GM12878 (cell line): ENCODE data around the gene CAVIN4. TPM values are rescaled to one million over a fixed set of nuclear protein-coding genes. Genes with fewer than 3 reads are reported as not detected.
A peak's percentile ranks its signal among the peaks of the same experiment; 100 is the strongest.

ENCODE experiments used
- ATAC-seq: fragments of 200-7000 bp; cut with Tn5 transposase; 3 replicates; pipeline ENCODE4 v1.9.1; 2020; ENCODE audit warnings: mild to moderate bottlenecking, moderate library complexity
- BruUV-seq: library from RNA; stranded (reverse); fragments of 400-500 nt; replicated peaks from 2 replicates; lab custom pipeline; 2021; lab: Mats Ljungman, UMichigan
- CTCF ChIA-PET: fragments of 300-600 bp; sonication (Branson Sonifier 250); formaldehyde crosslinking; extraction: SDS; loops from one replicate; lab custom pipeline; 2021; ENCODE audit warnings: inconsistent platforms; lab: Yijun Ruan, JAX
- POLR2A ChIA-PET: fragments of 350-600 bp; formaldehyde crosslinking; extraction: SDS; loops from one replicate; lab custom pipeline; 2021; ENCODE audit warnings: inconsistent platforms; lab: Charles Lee
- RAD21 ChIA-PET: fragments of 300-600 bp; sonication (Branson Sonifier 250); formaldehyde crosslinking; loops from one replicate; lab custom pipeline; 2023; ENCODE audit warnings: antibody characterized with exemption; ENCODE audit not compliant: unreplicated experiment; lab: Charles Lee
- SMC1A ChIA-PET: fragments of 300-600 bp; sonication (Branson Sonifier 250); formaldehyde crosslinking; loops from one replicate; lab custom pipeline; 2023; ENCODE audit not compliant: unreplicated experiment, uncharacterized antibody; lab: Charles Lee
- DNase-seq: peaks from one replicate; pipeline ENCODE4 v3.0.0-alpha.2; 2011; ENCODE audit warnings: low read depth, low spot score
- FAIRE-seq: peaks from 3 replicates; lab custom pipeline; 2011; peaks lifted over from hg19 to GRCh38; lab: Jason Lieb, UNC
- H2AFZ ChIP-seq: 2 replicates; pipeline ENCODE4 v1.6.0; 2011; ENCODE audit warnings: low read depth, low read length, control low read depth; ENCODE audit not compliant: control insufficient read depth
- H3K27ac ChIP-seq: 2 replicates; pipeline ENCODE4 v1.5.1; 2011; ENCODE audit warnings: control low read depth; ENCODE audit not compliant: control insufficient read depth, insufficient read depth
- H3K27me3 ChIP-seq, 2 experiments: replicated peaks in 1 of 2; 2 replicates each; pipeline versions ENCODE4 v1.6.0 to v1.6.1; 2011; ENCODE audit warnings: low read length in 1 of 2; ENCODE audit not compliant: control insufficient read depth in 2 of 2, insufficient read depth in 2 of 2
- H3K36me3 ChIP-seq, 2 experiments: 2 replicates each; pipeline ENCODE4 v1.5.1; 2011; ENCODE audit warnings: low read length in 1 of 2; ENCODE audit not compliant: control insufficient read depth in 2 of 2, insufficient read depth in 2 of 2
- H3K4me1 ChIP-seq: 2 replicates; pipeline ENCODE4 v1.6.1; 2011; ENCODE audit warnings: mild to moderate bottlenecking, low read length, moderate library complexity, mixed read lengths; ENCODE audit not compliant: control insufficient read depth, insufficient read depth
- H3K4me2 ChIP-seq: 2 replicates; pipeline ENCODE4 v1.6.0; 2011; ENCODE audit warnings: control low read depth; ENCODE audit not compliant: control insufficient read depth, insufficient read depth
- H3K4me3 ChIP-seq: fragments of 200-600 bp; sonication (generic); 2 replicates; pipeline ENCODE4 v1.5.1; 2016
- H3K79me2 ChIP-seq: 2 replicates; pipeline ENCODE4 v1.6.0; 2011; ENCODE audit warnings: low read length; ENCODE audit not compliant: control insufficient read depth, insufficient read depth
- H3K9ac ChIP-seq: 2 replicates; pipeline ENCODE4 v1.8.0; 2011; ENCODE audit warnings: low read length, control low read depth, mixed read lengths; ENCODE audit not compliant: control insufficient read depth, insufficient read depth
- H3K9me3 ChIP-seq: replicated peaks from 3 replicates; pipeline ENCODE4 v1.5.1; 2011; ENCODE audit warnings: mild to moderate bottlenecking, low read length; ENCODE audit not compliant: control insufficient read depth, insufficient read depth
- H4K20me1 ChIP-seq: 2 replicates; pipeline ENCODE4 v1.6.0; 2011; ENCODE audit not compliant: control insufficient read depth, insufficient read depth
- BACH1 ChIP-seq: fragments of 450-650 bp; IDR thresholded peaks from 2 replicates; pipeline ENCODE4 v1.6.1; 2017; ENCODE audit warnings: mild to moderate bottlenecking, borderline replicate concordance
- E4F1 ChIP-seq: fragments of 450-650 bp; IDR thresholded peaks from 2 replicates; pipeline ENCODE4 v1.6.1; 2018; ENCODE audit warnings: borderline replicate concordance, mild to moderate bottlenecking; ENCODE audit not compliant: partially characterized antibody
- MLLT1 ChIP-seq: fragments of 450-650 bp; IDR thresholded peaks from 2 replicates; pipeline ENCODE4 v1.6.1; 2016; ENCODE audit warnings: mild to moderate bottlenecking
- NR2C2 ChIP-seq: IDR thresholded peaks from 2 replicates; pipeline ENCODE4 v1.6.1; 2011; ENCODE audit warnings: borderline replicate concordance, low read depth; ENCODE audit not compliant: control insufficient read depth, insufficient read length
- ZNF274 ChIP-seq: IDR thresholded peaks from one replicate; pipeline ENCODE4 v1.8.0; 2011; ENCODE audit not compliant: insufficient read length, insufficient read depth
- ZNF592 ChIP-seq: fragments of 450-650 bp; IDR thresholded peaks from 2 replicates; pipeline ENCODE4 v1.6.1; 2017; ENCODE audit warnings: mild to moderate bottlenecking, moderate library complexity
- WGBS: methylation state at CpG from one replicate; pipeline ENCODE4 v1.1.6; 2016; ENCODE audit warnings: low lambda C conversion rate; ENCODE audit not compliant: insufficient replicate concordance, insufficient coverage; ENCODE audit errors: missing lambda C conversion rate; 5-methylcytosine and 5-hydroxymethylcytosine counted together
- in situ Hi-C: fragments of 300-500 bp; cut with MboI; formaldehyde crosslinking; loops from 9 replicates; pipeline ENCODE4 v1.14.3; 2018; ENCODE audit warnings: mixed read lengths
- intact Hi-C: fragments of 100-400 bp; cut with micrococcal nuclease; formaldehyde crosslinking; loops from one replicate; pipeline ENCODE4 v1.14.2; 2022; ENCODE audit not compliant: unreplicated experiment
- polyA plus RNA-seq, 11 experiments: library from polyadenylated mRNA; depleted of rRNA in 4 of 11; unstranded in 6 of 11; stranded (reverse) in 5 of 11; fragments of >200 nt; fragmentation: Nextera tagmentation in 4 of 11; fragmentation: Illumina TruSeq in 1 of 11; extraction: Ambion mirVana in 4 of 11; extraction: Trizol in 1 of 11; gene quantifications; 1 replicate in 1 of 11; 2 replicates in 10 of 11; pipeline versions ENCODE4 v1.2.1 to v1.2.3, GENCODE V29; 2011 to 2016; ENCODE audit warnings: inconsistent platforms in 2 of 11, missing spikeins in 2 of 11, low read depth in 1 of 11
- total RNA-seq, 4 experiments: library from RNA; depleted of rRNA in 3 of 4; stranded (reverse); fragments of >200 nt in 3 of 4; fragmentation: Illumina TruSeq in 1 of 4; extraction: Trizol in 1 of 4; gene quantifications; 2 replicates each; pipeline versions ENCODE4 v1.2.1 to v1.2.3, GENCODE V29; 2013 to 2021

CAVIN4 gene
- total and polyA plus RNA-seq, 10 of the 15 experiments (the other 5 are each of a cell fraction or from before 2014, with no cell fraction given) = 0.04 to 0.13 (median 0.08) TPM; not detected in 3

GRCh38 chr9:100586093-100586492 lies 8.2 kb downstream of the CAVIN4 start:
- SMC1A ChIA-PET = no interaction called here
- intact Hi-C loops = no loop called here
- no TSS peak for BruUV-seq

GRCh38 chr9:100587375-100587774 lies 9.5 kb downstream of the CAVIN4 start:
- RAD21 ChIA-PET = no interaction called here
- Histone ChIP-seq H2AFZ (no peak overlapping the region), H3K9ac (no peak overlapping the region), H4K20me1 (no peaks in the 10 kb centered on the region), H3K4me2 (no peak overlapping the region), H3K9me3 (no peaks in the 10 kb centered on the region), H3K4me3 (no peak overlapping the region), H3K36me3 (no peaks in the 10 kb centered on the region), H3K4me1 (no peaks in the 10 kb centered on the region), H3K27me3 (no peaks in the 10 kb centered on the region; a peak in 2 of 4 replicates), H3K79me2 (no peaks in the 10 kb centered on the region), H3K27ac (no peak overlapping the region)
- no peak for FAIRE-seq
- DNase-seq = no peak
- ATAC-seq = no peak
- 62% methylated on average over 9 of the region's 9 CpGs for WGBS
- in situ Hi-C loops (loop anchor here (25.0 kb wide), 1 partner anchor 575 kb away; no protein-coding TSS in a partner anchor), intact Hi-C loops (no loop called here)
- no TSS peak for BruUV-seq
- CTCF ChIA-PET = interaction anchor here (2.1 kb wide), 1 partner anchor 14 kb away, joined by 9 read pairs; no protein-coding TSS in a partner anchor
- POLR2A ChIA-PET = no interaction called here
- SMC1A ChIA-PET = no interaction called here
- TF ChIP-seq ZNF592 = no peak
- TF ChIP-seq BACH1 = no peak
- TF ChIP-seq ZNF274 = no peak
- TF ChIP-seq NR2C2 = no peak
- TF ChIP-seq E4F1 = no peak

More at GRCh38 chr9:100586093-100586492, 8.2 kb downstream of the CAVIN4 start:
- H3K4me1 ChIP-seq = no peaks in the 10 kb centered on the region
- no peak for TF ChIP-seq MLLT1
- H3K9me3 ChIP-seq = no peaks in the 10 kb centered on the region
- ChIA-PET CTCF (interaction anchor here (1.3 kb wide), 1 partner anchor 12 kb away, joined by 3 read pairs; no protein-coding TSS in a partner anchor), RAD21 (no interaction called here), POLR2A (no interaction called here)
- DNase-seq = no peak
- no peak for FAIRE-seq
- WGBS = 42% methylated on average over 7 of the region's 7 CpGs
- H3K4me2 ChIP-seq = no peak overlapping the region
- H2AFZ ChIP-seq = no peak overlapping the region
- in situ Hi-C loops = loop anchor here (25.0 kb wide), 1 partner anchor 574 kb away; no protein-coding TSS in a partner anchor
- H3K36me3 ChIP-seq = no peaks in the 10 kb centered on the region
- H3K27ac ChIP-seq = no peak overlapping the region
- no peak overlapping the region for H3K9ac ChIP-seq
- peak; percentile 42; the same call in 1 of the 3 replicates for ATAC-seq
- no peak overlapping the region for H3K4me3 ChIP-seq
- no peaks in the 10 kb centered on the region; a peak in 2 of 4 replicates for H3K27me3 ChIP-seq
- no peaks in the 10 kb centered on the region for H3K79me2 ChIP-seq
- no peaks in the 10 kb centered on the region for H4K20me1 ChIP-seq
